ENCODE measurements around the gene NR2E1. TPM values are rescaled to one million over a fixed set of nuclear protein-coding genes. Genes with fewer than 3 reads are reported as not detected.

The NR2E1 gene
- total and polyA plus RNA-seq, 10 donors, result not detected

- peaks cover 17 to 100% (median 98%) of the 10 kb centered on the region in 7 donors for H3K27me3 ChIP-seq (replicated peaks in 1 of 7)
- H3K9me3 ChIP-seq, result no peaks in the 10 kb centered on the region
- H3K4me3 ChIP-seq, result no peak overlapping the region
- DNase-seq, result no peak
- TF ChIP-seq CTCF (IDR thresholded peaks at IDR 0.05 in 8 of 11, conservative IDR thresholded peaks at IDR 0.05 in 3 of 11) (no peak), POLR2A (IDR thresholded peaks at IDR 0.05) (no peak), POLR2AphosphoS5 (IDR thresholded peaks at IDR 0.05) (no peak)
- 9 to 32% (median 20%) methylated on average over 5 of the region's 5 CpGs for WGBS, 5 donors
- H3K27ac ChIP-seq, result no peak overlapping the region
- H3K36me3 ChIP-seq, result no peaks in the 10 kb centered on the region
- intact Hi-C loops (cut with DNase I; ENCODE audit: low total_unique reads), result no loop called here
- H3K4me1 ChIP-seq, result peaks cover 15 to 36% (median 28%) of the 10 kb centered on the region in 6 donors
Measured at GRCh38 chr6:108159981-108160380, 5.8 kb upstream of the NR2E1 start.

DNA sequence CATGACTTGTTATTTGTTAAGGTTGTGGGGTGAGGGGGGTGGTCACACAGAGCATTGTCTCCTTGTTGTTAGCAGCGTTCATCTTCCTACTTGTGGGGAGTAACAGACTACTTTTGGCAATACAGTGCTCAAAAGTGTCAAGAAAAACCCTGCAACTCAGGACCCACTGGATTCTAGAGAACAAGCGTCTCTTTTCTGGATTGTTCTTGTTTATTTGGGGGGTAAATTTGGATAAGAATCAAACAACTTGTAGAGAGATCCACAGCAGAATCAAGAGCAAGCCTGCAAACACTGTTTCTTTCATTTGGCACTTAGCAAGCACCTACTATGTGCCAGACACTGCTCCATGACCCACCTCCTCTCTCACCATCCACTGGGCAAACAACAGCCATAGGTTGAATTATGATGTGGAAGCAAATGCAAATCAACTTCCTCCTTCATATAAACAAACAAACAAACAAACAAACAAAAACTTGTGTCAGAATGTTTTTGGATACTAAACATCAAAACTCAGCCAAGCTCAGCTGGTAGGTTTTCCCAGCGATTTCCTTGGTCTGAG is 4.0 kb upstream of the NR2E1 start:
- no peak for DNase-seq
- intact Hi-C loops (cut with DNase I; ENCODE audit: low total_unique reads), result no loop called here
- Histone ChIP-seq H3K4me3 (no peak overlapping the region), H3K27ac (no peak overlapping the region), H3K27me3 (replicated peaks in 1 of 7) (peaks cover 28 to 100% (median 98%) of the 10 kb centered on the region in 7 donors), H3K36me3 (no peaks in the 10 kb centered on the region), H3K4me1 (peaks cover 29 to 51% (median 44%) of the 10 kb centered on the region in 6 donors), H3K9me3 (no peaks in the 10 kb centered on the region)
- 7 to 14% (median 12%) methylated on average over 3 of the region's 3 CpGs for WGBS, 5 donors
- TF ChIP-seq CTCF (IDR thresholded peaks at IDR 0.05 in 8 of 11, conservative IDR thresholded peaks at IDR 0.05 in 3 of 11), result no peak
- no peak for TF ChIP-seq POLR2AphosphoS5 (IDR thresholded peaks at IDR 0.05)
- no peak for TF ChIP-seq POLR2A (IDR thresholded peaks at IDR 0.05)

- no peak overlapping the region for H3K4me3 ChIP-seq
- no peak for TF ChIP-seq POLR2AphosphoS5 (IDR thresholded peaks at IDR 0.05)
- no peak for TF ChIP-seq POLR2A (IDR thresholded peaks at IDR 0.05)
- TF ChIP-seq CTCF (IDR thresholded peaks at IDR 0.05 in 8 of 11, conservative IDR thresholded peaks at IDR 0.05 in 3 of 11), result no peak
- H3K36me3 ChIP-seq, result no peaks in the 10 kb centered on the region
- peaks cover 24 to 100% (median 98%) of the 10 kb centered on the region in 7 donors for H3K27me3 ChIP-seq (replicated peaks in 1 of 7)
- no peak overlapping the region for H3K27ac ChIP-seq
- WGBS, 5 donors, result 4 to 9% (median 6%) methylated on average over 5 to 6 of the region's 6 CpGs
- no peaks in the 10 kb centered on the region for H3K9me3 ChIP-seq
- DNase-seq, result no peak
- peaks cover 33 to 51% (median 45%) of the 10 kb centered on the region in 6 donors for H3K4me1 ChIP-seq
- intact Hi-C loops (cut with DNase I; ENCODE audit: low total_unique reads), result no loop called here
Measured at GRCh38 chr6:108163267-108163643, 2.6 kb upstream of the NR2E1 start.

DNA sequence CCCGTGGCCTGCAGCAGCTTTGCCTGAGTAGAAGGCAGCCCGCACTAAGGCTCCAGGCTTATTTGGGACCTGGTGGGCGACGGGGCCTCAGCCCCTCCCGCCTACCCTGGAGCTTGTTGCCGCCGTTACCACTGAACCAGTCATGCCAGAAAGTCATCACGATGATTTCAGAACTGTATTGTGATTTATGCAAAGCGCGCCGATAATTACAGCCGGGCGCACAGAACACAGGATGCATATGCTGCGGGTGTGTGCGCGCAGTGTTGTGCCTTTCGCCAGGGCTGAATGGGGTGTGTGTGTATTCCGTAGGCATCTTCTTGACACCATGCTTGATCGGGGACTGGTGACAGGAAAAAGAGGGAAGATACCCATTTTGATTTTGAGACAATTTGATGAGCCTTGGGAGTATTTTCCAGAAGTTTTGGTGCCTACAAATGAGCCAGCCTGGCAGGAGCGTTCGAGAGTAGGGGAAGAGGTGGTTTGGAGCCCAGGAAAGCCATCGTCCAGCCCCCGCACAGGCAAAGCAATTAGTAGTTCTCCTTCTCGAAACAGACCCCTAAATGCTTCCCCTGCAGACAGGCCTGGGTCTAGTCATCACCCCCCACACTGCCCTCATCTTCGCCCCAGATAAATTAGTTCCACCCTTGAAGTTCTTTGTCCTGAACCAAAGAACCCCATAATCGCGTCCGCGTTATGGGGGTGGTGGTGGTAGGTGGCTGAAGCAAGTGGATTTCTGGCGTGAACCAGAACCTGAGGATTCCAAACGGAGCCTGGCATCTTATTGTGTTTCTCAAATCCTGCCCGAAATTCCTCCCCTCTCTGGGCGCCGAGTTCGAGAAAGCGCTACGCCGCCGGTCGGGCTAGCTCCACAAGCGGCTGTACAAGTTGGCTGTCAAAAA is 1.9 kb upstream of the NR2E1 start:
- 6 to 11% (median 8%) methylated on average over 41 of the region's 41 CpGs for WGBS, 5 donors

More for the DNA sequence above, 1.9 kb upstream of the NR2E1 start:
- Histone ChIP-seq H3K27ac (no peak overlapping the region), H3K36me3 (no peaks in the 10 kb centered on the region), H3K27me3 (replicated peaks in 1 of 7) (peaks cover 31 to 100% (median 98%) of the 10 kb centered on the region in 7 donors), H3K4me1 (peaks cover 40 to 56% (median 50%) of the 10 kb centered on the region in 6 donors), H3K9me3 (no peaks in the 10 kb centered on the region), H3K4me3 (no peak overlapping the region)
- no peak for DNase-seq
- no peak for TF ChIP-seq POLR2AphosphoS5 (IDR thresholded peaks at IDR 0.05)
- TF ChIP-seq POLR2A (IDR thresholded peaks at IDR 0.05), result no peak
- TF ChIP-seq CTCF (IDR thresholded peaks at IDR 0.05 in 8 of 11, conservative IDR thresholded peaks at IDR 0.05 in 3 of 11), result no peak
- intact Hi-C loops (cut with DNase I; ENCODE audit: low total_unique reads), result no loop called here

All from spleen (tissue), 11 donors.